Mesendoderm (in vitro differentiated cells): ENCODE results near the gene SREBF2.

Source experiments
- DNase-seq: peaks from one replicate; pipeline ENCODE4 v3.0.0; 2013
- H2AK5ac ChIP-seq: 2 replicates; pipeline ENCODE4 v1.6.1; 2013; ENCODE audit warnings: low read length, inconsistent platforms
- H2BK120ac ChIP-seq: 2 replicates; pipeline ENCODE4 v1.6.1; 2013; ENCODE audit warnings: low read depth, mild to moderate bottlenecking, low read length, moderate library complexity, mixed read lengths
- H2BK15ac ChIP-seq: replicated peaks from 2 replicates; pipeline ENCODE4 v1.6.1; 2013; ENCODE audit warnings: low read depth, mild to moderate bottlenecking, moderate library complexity
- H2BK5ac ChIP-seq: 2 replicates; pipeline ENCODE4 v1.6.1; 2013; ENCODE audit warnings: low read length, inconsistent platforms
- H3K18ac ChIP-seq: 2 replicates; pipeline ENCODE4 v1.6.1; 2013; ENCODE audit warnings: mild to moderate bottlenecking, low read length, mixed read lengths
- H3K23ac ChIP-seq: one replicate; pipeline ENCODE4 v1.6.1; 2013; ENCODE audit warnings: low read length
- H3K27ac ChIP-seq: 2 replicates; pipeline ENCODE4 v1.5.1; 2013; ENCODE audit warnings: low read depth, mild to moderate bottlenecking, inconsistent platforms, low read length, moderate library complexity
- H3K27me3 ChIP-seq: 2 replicates; pipeline ENCODE4 v1.6.1; 2013; ENCODE audit warnings: low read length, control low read depth, mild to moderate bottlenecking, inconsistent platforms; ENCODE audit not compliant: insufficient read depth, poor library complexity
- H3K36me3 ChIP-seq: 2 replicates; pipeline ENCODE4 v1.6.1; 2013; ENCODE audit warnings: low read length, inconsistent platforms; ENCODE audit not compliant: control insufficient read depth, insufficient read depth
- H3K4ac ChIP-seq: one replicate; pipeline ENCODE4 v1.6.1; 2013; ENCODE audit warnings: low read depth, mild to moderate bottlenecking, low read length, moderate library complexity
- H3K4me1 ChIP-seq: 2 replicates; pipeline ENCODE4 v1.6.1; 2013; ENCODE audit warnings: low read depth, low read length, inconsistent platforms; ENCODE audit not compliant: control insufficient read depth
- H3K4me2 ChIP-seq: 2 replicates; pipeline ENCODE4 v1.6.1; 2013; ENCODE audit warnings: low read length
- H3K4me3 ChIP-seq: 2 replicates; pipeline ENCODE4 v1.5.1; 2013; ENCODE audit warnings: mild to moderate bottlenecking, low read length
- H3K56ac ChIP-seq: one replicate; pipeline ENCODE4 v1.6.1; 2013; ENCODE audit warnings: low read length
- H3K79me1 ChIP-seq: 2 replicates; pipeline ENCODE4 v1.6.1; 2013; ENCODE audit warnings: low read length, inconsistent platforms
- H3K79me2 ChIP-seq: 2 replicates; pipeline ENCODE4 v1.6.1; 2013; ENCODE audit warnings: mild to moderate bottlenecking, low read length; ENCODE audit not compliant: control insufficient read depth, insufficient read depth
- H3K9ac ChIP-seq: 2 replicates; pipeline ENCODE4 v1.6.1; 2013; ENCODE audit warnings: low read length, inconsistent platforms
- H4K5ac ChIP-seq: one replicate; pipeline ENCODE4 v1.6.1; 2013; ENCODE audit warnings: low read length
- H4K8ac ChIP-seq: one replicate; pipeline ENCODE4 v1.6.1; 2013; ENCODE audit warnings: low read depth, mild to moderate bottlenecking, control low read depth, low read length, moderate library complexity
- WGBS: extraction: QIAGEN DNeasy Blood & Tissue Kit; methylation state at CpG from one replicate; pipeline ENCODE4 v1.1.7; 2013; ENCODE audit warnings: low lambda C conversion rate, missing lambda C conversion rate; ENCODE audit not compliant: insufficient coverage; ENCODE audit errors: extremely low coverage; 5-methylcytosine and 5-hydroxymethylcytosine counted together

SREBF2 gene

DNA sequence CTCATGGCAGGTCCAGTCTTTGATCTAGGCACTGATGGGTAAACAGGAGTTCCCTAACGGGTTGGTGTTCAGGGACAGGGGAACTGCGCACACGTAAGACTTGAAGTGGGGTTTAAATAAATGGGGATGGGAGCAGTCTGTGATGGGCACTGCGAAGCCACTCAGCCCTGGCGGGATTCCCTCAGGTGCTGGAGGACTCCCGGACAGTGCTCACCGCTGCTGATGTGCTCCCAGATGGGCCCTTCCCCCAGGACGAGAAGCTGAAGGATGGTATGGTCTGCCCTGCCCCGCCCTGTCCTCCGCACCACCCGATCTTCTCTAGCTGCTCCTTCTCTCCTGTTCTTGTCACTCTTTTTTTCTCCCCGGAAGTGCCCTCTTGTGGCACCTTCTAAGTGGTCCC lies 22.9 kb upstream of the SREBF2 start:
- no peaks in the 10 kb centered on the region for H3K36me3 ChIP-seq
- H3K27ac ChIP-seq = no peak overlapping the region
- no peaks in the 10 kb centered on the region for H3K79me2 ChIP-seq
- no peak overlapping the region for H3K4me3 ChIP-seq
- no peaks in the 10 kb centered on the region for H3K27me3 ChIP-seq
- H2BK15ac ChIP-seq = no peak overlapping the region
- H3K9ac ChIP-seq = no peak overlapping the region
- WGBS = no CpG with 5 or more reads among the region's 12 CpGs
- H2BK120ac ChIP-seq = no peak overlapping the region
- H3K4me2 ChIP-seq = no peak overlapping the region
- H3K23ac ChIP-seq = no peak overlapping the region
- H2AK5ac ChIP-seq = no peak overlapping the region
- no peak overlapping the region for H4K8ac ChIP-seq
- H4K5ac ChIP-seq = no peak overlapping the region
- no peak overlapping the region for H3K4ac ChIP-seq
- H3K79me1 ChIP-seq = no peaks in the 10 kb centered on the region
- H2BK5ac ChIP-seq = no peak overlapping the region
- no peak overlapping the region for H3K18ac ChIP-seq
- no peak overlapping the region for H3K56ac ChIP-seq
- no peaks in the 10 kb centered on the region for H3K4me1 ChIP-seq
- DNase-seq = no peak

DNA sequence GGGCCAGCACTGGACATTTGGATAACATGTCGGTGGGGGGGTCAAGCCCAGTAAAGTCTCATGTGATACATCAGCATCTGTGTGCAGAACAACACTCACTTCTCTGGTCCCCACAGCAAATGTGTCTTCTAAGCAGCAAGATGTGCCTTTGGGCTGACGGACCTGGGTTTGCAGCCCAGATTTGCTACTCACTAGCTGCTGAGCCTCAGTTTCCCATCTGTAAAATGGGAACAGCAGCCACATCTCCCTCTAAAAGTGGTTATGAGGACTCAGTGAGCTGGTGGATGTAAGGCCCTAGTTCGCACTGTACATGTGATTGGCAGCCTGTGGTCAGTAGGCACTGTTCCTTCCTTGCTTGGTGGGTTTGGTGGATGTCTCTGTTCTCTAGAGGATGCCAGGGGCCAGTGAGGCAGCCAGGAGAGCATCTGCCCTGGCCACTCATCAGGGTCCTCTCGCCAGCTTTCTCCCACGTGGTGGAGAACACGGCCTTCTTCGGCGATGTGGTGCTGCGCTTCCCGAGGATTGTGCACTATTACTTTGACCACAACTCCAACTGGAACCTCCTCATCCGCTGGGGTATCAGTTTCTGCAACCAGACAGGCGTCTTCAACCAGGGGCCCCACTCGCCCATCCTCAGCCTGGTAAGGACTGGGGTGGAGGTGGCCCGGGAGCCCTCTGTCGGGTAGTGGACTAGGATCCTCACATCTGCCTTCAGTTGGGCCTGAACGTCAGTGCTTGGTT lies 19.9 kb upstream of the SREBF2 start:
- no CpG with 5 or more reads among the region's 16 CpGs for WGBS
- no peak overlapping the region for H3K4me2 ChIP-seq
- H3K79me2 ChIP-seq = no peaks in the 10 kb centered on the region
- no peaks in the 10 kb centered on the region for H3K79me1 ChIP-seq
- H2BK120ac ChIP-seq = no peak overlapping the region
- no peak overlapping the region for H2BK5ac ChIP-seq
- no peak for DNase-seq
- no peak overlapping the region for H4K8ac ChIP-seq
- no peaks in the 10 kb centered on the region for H3K4me1 ChIP-seq
- H3K9ac ChIP-seq = no peak overlapping the region
- H2BK15ac ChIP-seq = no peak overlapping the region
- H3K36me3 ChIP-seq = peaks cover 3% of the 10 kb centered on the region
- no peaks in the 10 kb centered on the region for H3K27me3 ChIP-seq
- H3K4me3 ChIP-seq = no peak overlapping the region
- H3K18ac ChIP-seq = no peak overlapping the region
- H3K27ac ChIP-seq = no peak overlapping the region
- no peak overlapping the region for H2AK5ac ChIP-seq
- no peak overlapping the region for H3K56ac ChIP-seq
- no peak overlapping the region for H3K23ac ChIP-seq
- H4K5ac ChIP-seq = no peak overlapping the region
- no peak overlapping the region for H3K4ac ChIP-seq

DNA sequence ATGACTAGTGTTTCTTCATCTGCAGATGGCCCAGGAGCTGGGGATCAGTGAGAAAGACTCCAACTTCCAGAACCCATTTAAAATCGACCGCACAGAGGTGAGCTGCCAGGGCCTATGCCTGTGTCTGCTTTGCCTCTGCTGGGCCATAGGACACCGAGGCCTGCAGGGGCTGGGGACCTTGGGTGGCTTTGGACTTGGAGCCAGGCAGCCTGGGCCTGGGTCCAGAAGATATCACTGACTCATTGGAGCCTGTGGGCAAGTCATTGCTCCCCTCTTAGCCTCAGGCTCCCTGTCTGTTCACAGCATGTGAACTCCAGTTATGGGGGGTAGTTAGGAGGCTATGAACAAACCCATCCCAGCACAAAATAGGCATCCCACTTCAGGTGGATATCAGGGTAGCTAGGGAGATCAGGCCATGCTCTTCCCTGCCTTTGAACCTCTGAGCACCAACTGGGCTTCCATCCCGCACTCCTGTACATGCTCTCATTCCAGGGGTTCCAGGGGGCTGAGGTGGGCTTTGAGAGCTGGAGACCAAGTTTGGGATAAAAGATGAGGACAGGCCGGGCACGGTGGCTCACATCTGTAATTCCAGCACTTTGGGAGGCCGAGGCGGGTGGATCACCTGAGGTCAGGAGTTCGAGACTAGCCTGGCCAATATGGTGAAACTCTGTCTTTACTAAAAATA lies 19.0 kb upstream of the SREBF2 start:
- no peak overlapping the region for H3K9ac ChIP-seq
- H3K56ac ChIP-seq = no peak overlapping the region
- no peak overlapping the region for H2BK120ac ChIP-seq
- H3K23ac ChIP-seq = no peak overlapping the region
- H2AK5ac ChIP-seq = no peak overlapping the region
- no peak overlapping the region for H3K4me2 ChIP-seq
- WGBS = no CpG with 5 or more reads among the region's 9 CpGs
- no peak overlapping the region for H3K4me3 ChIP-seq
- no peaks in the 10 kb centered on the region for H3K27me3 ChIP-seq
- H4K8ac ChIP-seq = no peak overlapping the region
- H3K18ac ChIP-seq = no peak overlapping the region
- H4K5ac ChIP-seq = no peak overlapping the region
- H3K79me2 ChIP-seq = no peaks in the 10 kb centered on the region
- H3K79me1 ChIP-seq = no peaks in the 10 kb centered on the region
- H3K4ac ChIP-seq = no peak overlapping the region
- no peak overlapping the region for H3K27ac ChIP-seq
- H2BK15ac ChIP-seq = no peak overlapping the region
- H3K4me1 ChIP-seq = no peaks in the 10 kb centered on the region
- H2BK5ac ChIP-seq = no peak overlapping the region
- DNase-seq = no peak
- H3K36me3 ChIP-seq = peaks cover 3% of the 10 kb centered on the region

DNA sequence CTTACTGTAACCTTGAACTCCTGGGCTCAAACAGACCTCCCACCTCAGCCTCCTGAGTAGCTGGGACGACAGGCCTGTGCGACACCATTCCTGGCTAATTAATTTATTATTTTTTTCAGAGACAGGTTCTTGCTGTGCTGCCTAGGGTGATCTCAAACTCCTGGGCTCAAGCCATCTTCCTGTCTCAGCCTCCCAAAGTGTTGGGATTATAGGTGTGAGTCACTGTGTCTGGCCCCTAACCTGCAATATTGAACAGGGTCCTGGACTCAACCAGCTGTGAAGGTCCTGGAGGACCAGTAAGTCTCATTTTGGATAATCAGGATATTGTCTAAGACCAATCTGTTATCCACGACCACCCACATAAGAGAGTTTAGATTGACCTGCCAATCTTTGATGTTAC lies 17.2 kb upstream of the SREBF2 start:
- H3K79me2 ChIP-seq = no peaks in the 10 kb centered on the region
- no peak overlapping the region for H3K9ac ChIP-seq
- H2AK5ac ChIP-seq = no peak overlapping the region
- H3K4ac ChIP-seq = no peak overlapping the region
- H3K4me2 ChIP-seq = no peak overlapping the region
- H3K79me1 ChIP-seq = no peaks in the 10 kb centered on the region
- H3K56ac ChIP-seq = no peak overlapping the region
- no peak overlapping the region for H2BK120ac ChIP-seq
- no peak for DNase-seq
- H4K5ac ChIP-seq = no peak overlapping the region
- no peak overlapping the region for H3K4me3 ChIP-seq
- H3K27ac ChIP-seq = no peak overlapping the region
- no peaks in the 10 kb centered on the region for H3K27me3 ChIP-seq
- no peak overlapping the region for H2BK15ac ChIP-seq
- peaks cover 3% of the 10 kb centered on the region for H3K36me3 ChIP-seq
- H3K18ac ChIP-seq = no peak overlapping the region
- no peaks in the 10 kb centered on the region for H3K4me1 ChIP-seq
- H4K8ac ChIP-seq = no peak overlapping the region
- H3K23ac ChIP-seq = no peak overlapping the region
- H2BK5ac ChIP-seq = no peak overlapping the region
- WGBS = no CpG with 5 or more reads among the region's 3 CpGs

DNA sequence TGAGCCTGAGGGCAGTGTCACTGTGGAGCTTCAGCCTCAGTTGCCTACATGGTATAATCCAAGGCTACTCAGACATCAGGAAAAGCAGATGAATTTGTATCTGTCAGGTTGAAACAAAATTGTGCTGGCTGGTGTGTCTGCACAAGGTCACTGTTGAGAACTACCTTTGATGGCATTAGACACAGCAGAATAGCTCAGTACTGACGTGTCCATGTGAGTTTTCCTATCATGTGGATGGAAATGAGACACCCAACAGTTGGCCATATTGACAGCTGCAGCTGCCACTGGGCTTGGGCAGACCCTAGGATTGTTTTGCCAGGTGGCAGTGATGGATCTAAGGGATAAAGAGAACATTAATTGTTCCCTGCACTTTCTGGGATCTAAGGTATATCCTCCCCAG lies 16.7 kb upstream of the SREBF2 start:
- no peak overlapping the region for H2BK120ac ChIP-seq
- H3K4me2 ChIP-seq = no peak overlapping the region
- no peak overlapping the region for H2AK5ac ChIP-seq
- H3K4me3 ChIP-seq = no peak overlapping the region
- no peaks in the 10 kb centered on the region for H3K79me1 ChIP-seq
- H3K9ac ChIP-seq = no peak overlapping the region
- no peak overlapping the region for H3K23ac ChIP-seq
- H2BK5ac ChIP-seq = no peak overlapping the region
- WGBS = no CpG with 5 or more reads among the region's 1 CpG
- H4K5ac ChIP-seq = no peak overlapping the region
- H3K4ac ChIP-seq = no peak overlapping the region
- H3K36me3 ChIP-seq = peaks cover 3% of the 10 kb centered on the region
- no peaks in the 10 kb centered on the region for H3K27me3 ChIP-seq
- no peak for DNase-seq
- no peak overlapping the region for H3K18ac ChIP-seq
- H2BK15ac ChIP-seq = no peak overlapping the region
- H3K27ac ChIP-seq = no peak overlapping the region
- H4K8ac ChIP-seq = no peak overlapping the region
- no peaks in the 10 kb centered on the region for H3K79me2 ChIP-seq
- no peak overlapping the region for H3K56ac ChIP-seq
- H3K4me1 ChIP-seq = no peaks in the 10 kb centered on the region
